HL-60 (cell line): Measurements from ENCODE around the gene VPS9D1.
"Not testable (repeated sequence)": the region's sequence is repeated elsewhere in the genome, so short reads cannot be mapped to it uniquely, and the experiment has no call there.

ENCODE experiments used
- DNase-seq, 2 experiments: peaks; one replicate each; pipeline ENCODE4 v3.0.0-alpha.2; 2010 to 2020; ENCODE audit warnings: low read depth in 1 of 2, low spot score in 1 of 2
- H3K27ac ChIP-seq: fragments of 250-450 bp; sonication (Bioruptor Pico); replicated peaks from 2 replicates; pipeline ENCODE4 v1.5.1; 2020; ENCODE audit warnings: mild to moderate bottlenecking, moderate library complexity
- H3K27me3 ChIP-seq: fragments of 250-450 bp; sonication (Bioruptor Pico); 2 replicates; pipeline ENCODE4 v1.5.1; 2021; ENCODE audit warnings: mild to moderate bottlenecking, moderate library complexity; ENCODE audit not compliant: insufficient read depth, poor library complexity, severe bottlenecking
- H3K4me3 ChIP-seq: replicated peaks from 2 replicates; pipeline ENCODE4 v1.5.1; 2011; ENCODE audit warnings: mild to moderate bottlenecking, control low read depth, low read length; ENCODE audit not compliant: insufficient read depth
- GABPA ChIP-seq: IDR thresholded peaks from 2 replicates; pipeline ENCODE4 v1.6.1; 2012; ENCODE audit warnings: low read depth
- POLR2AphosphoS5 ChIP-seq: IDR thresholded peaks from 2 replicates; pipeline ENCODE4 v1.6.1; 2012; ENCODE audit warnings: low read depth
- SPI1 ChIP-seq: IDR thresholded peaks from 2 replicates; pipeline ENCODE4 v1.6.1; 2012; ENCODE audit warnings: low read depth, mild to moderate bottlenecking, borderline replicate concordance
- TF ChIP-seq, protein P1 (sequence below): IDR thresholded peaks from one replicate; pipeline ENCODE4 v1.5.1; 2011; ENCODE audit warnings: low read length, control low read depth, inconsistent platforms; ENCODE audit not compliant: insufficient read depth
- TF ChIP-seq, protein P2 (sequence below): IDR thresholded peaks from 2 replicates; pipeline ENCODE4 v1.6.1; 2012; ENCODE audit warnings: low read depth; ENCODE audit not compliant: insufficient replicate concordance

The VPS9D1 gene

DNA sequence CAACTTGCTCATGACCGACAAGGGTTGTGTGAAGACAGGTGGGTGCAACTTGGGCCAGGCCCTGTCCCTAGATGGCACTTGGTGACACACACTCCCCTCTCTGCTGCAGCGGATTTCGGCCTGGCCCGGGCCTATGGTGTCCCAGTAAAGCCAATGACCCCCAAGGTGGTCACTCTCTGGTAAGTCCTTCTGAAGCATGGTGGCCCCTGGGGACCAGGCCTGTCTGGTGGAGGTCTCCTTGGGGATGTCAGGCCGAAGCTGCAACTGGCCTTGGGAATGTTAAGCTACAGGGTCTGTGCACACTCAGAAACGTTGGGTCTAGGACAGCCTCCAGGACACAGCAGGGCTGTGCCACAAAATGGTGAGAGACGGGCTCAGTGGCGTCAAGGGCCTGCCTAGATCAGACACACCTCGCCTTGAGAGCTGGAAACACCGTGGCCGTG lies 27.4 kb downstream of the VPS9D1 start:
- no peak overlapping the region for H3K27ac ChIP-seq
- no peaks in the 10 kb centered on the region for H3K27me3 ChIP-seq
- no peak overlapping the region for H3K4me3 ChIP-seq
- TF ChIP-seq SPI1 (no peak), POLR2AphosphoS5 (no peak)
- DNase-seq, result no peak

DNA sequence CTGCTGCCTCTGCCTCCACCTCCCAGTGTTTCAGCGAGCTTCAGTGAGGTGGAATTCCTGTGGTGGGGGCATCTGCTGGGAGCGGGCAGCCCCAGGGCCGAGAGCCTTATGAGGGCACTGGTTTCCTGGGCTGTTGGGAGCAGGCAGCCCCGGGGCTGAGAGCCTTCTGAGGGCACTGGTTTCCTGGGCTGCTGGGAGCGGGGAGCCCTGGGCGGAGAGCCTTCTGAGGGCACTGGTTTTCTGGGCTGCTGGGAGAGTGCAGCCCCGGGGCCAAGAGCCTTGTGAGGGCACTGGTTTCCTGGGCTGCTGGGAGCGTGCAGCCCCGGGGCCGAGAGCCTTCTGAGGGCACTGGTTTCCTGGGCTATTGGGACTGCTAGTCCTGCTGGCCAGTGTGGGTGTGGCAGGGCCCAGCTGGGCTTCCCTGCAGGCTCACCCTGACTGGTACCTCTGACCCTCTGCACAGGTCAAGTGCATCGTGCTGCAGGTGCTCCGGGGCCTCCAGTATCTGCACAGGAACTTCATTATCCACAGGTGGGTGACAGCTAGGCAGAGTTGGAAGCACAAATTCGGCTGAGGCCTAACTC lies 28.6 kb downstream of the VPS9D1 start:
- Histone ChIP-seq H3K27ac (no peak overlapping the region), H3K27me3 (no peaks in the 10 kb centered on the region), H3K4me3 (no peak overlapping the region)
- no peak for TF ChIP-seq SPI1
- no peak for TF ChIP-seq GABPA
- TF ChIP-seq POLR2AphosphoS5, result no peak
- TF ChIP-seq, protein P1, sequence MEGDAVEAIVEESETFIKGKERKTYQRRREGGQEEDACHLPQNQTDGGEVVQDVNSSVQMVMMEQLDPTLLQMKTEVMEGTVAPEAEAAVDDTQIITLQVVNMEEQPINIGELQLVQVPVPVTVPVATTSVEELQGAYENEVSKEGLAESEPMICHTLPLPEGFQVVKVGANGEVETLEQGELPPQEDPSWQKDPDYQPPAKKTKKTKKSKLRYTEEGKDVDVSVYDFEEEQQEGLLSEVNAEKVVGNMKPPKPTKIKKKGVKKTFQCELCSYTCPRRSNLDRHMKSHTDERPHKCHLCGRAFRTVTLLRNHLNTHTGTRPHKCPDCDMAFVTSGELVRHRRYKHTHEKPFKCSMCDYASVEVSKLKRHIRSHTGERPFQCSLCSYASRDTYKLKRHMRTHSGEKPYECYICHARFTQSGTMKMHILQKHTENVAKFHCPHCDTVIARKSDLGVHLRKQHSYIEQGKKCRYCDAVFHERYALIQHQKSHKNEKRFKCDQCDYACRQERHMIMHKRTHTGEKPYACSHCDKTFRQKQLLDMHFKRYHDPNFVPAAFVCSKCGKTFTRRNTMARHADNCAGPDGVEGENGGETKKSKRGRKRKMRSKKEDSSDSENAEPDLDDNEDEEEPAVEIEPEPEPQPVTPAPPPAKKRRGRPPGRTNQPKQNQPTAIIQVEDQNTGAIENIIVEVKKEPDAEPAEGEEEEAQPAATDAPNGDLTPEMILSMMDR, result no peak
- TF ChIP-seq, protein P2, sequence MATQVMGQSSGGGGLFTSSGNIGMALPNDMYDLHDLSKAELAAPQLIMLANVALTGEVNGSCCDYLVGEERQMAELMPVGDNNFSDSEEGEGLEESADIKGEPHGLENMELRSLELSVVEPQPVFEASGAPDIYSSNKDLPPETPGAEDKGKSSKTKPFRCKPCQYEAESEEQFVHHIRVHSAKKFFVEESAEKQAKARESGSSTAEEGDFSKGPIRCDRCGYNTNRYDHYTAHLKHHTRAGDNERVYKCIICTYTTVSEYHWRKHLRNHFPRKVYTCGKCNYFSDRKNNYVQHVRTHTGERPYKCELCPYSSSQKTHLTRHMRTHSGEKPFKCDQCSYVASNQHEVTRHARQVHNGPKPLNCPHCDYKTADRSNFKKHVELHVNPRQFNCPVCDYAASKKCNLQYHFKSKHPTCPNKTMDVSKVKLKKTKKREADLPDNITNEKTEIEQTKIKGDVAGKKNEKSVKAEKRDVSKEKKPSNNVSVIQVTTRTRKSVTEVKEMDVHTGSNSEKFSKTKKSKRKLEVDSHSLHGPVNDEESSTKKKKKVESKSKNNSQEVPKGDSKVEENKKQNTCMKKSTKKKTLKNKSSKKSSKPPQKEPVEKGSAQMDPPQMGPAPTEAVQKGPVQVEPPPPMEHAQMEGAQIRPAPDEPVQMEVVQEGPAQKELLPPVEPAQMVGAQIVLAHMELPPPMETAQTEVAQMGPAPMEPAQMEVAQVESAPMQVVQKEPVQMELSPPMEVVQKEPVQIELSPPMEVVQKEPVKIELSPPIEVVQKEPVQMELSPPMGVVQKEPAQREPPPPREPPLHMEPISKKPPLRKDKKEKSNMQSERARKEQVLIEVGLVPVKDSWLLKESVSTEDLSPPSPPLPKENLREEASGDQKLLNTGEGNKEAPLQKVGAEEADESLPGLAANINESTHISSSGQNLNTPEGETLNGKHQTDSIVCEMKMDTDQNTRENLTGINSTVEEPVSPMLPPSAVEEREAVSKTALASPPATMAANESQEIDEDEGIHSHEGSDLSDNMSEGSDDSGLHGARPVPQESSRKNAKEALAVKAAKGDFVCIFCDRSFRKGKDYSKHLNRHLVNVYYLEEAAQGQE, result no peak
- DNase-seq, result no peak

DNA sequence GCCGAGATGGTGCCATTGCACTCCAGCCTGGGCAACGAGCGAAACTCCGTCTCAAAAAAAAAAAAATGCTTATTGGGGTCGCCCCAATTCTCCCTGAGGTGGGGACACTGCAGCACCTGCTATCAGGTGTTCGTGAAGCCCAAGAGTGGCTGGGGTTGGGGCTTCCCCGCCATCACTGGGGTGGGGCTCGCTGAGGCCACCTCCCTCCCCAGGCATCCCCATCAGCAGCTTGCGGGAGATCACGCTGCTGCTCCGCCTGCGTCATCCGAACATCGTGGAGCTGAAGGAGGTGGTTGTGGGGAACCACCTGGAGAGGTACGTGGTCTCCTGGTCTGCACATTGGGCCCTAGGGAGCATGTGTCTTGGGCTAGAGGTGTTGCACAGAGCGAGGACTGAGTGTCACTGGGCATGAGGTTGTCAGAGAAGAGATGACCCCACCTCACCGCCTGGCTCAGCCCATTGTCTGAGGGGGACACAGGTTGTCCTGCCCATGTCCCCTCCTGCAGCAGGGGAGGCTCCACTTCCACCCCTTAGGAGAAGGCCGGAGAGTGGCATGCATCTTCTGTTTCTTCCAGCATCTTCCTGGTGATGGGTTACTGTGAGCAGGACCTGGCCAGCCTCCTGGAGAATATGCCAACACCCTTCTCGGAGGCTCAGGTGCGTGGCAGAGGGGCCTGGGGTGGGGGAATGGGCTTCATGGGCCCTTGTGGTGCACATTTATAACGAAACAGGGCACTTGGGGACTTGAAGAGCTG lies 29.3 kb downstream of the VPS9D1 start:
- H3K4me3 ChIP-seq, result no peak overlapping the region
- no peaks in the 10 kb centered on the region for H3K27me3 ChIP-seq
- no peak for TF ChIP-seq POLR2AphosphoS5
- TF ChIP-seq, protein P2, result no peak
- DNase-seq, result no peak
- H3K27ac ChIP-seq, result no peak overlapping the region

DNA sequence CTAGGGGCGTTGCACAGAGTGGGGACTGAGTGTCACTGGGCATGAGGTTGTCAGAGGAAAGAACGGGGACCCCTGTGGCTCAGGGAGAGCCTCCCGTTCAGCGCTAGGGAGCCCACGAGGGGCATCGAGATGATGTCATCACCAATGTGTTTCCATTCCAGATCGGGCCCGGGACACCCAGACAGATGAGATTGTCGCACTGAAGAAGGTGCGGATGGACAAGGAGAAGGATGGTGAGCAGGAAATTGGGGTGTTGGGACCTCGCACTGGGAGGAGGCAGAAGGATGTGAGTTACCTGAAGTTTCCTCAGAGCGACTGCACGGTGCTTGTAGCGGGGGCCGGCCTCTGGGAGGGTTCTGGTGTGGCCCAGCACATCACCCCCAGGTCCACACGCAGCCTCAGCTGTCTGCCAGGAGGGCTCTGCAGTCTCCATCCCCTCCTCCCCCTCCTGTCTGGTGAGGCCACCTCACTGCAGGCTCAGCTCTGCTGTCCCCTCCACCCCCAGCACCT lies 30.3 kb downstream of the VPS9D1 start:
- H3K4me3 ChIP-seq, result no peak overlapping the region
- no peak overlapping the region for H3K27ac ChIP-seq
- H3K27me3 ChIP-seq, result no peaks in the 10 kb centered on the region
- no peak for DNase-seq
- TF ChIP-seq POLR2AphosphoS5, result no peak

DNA sequence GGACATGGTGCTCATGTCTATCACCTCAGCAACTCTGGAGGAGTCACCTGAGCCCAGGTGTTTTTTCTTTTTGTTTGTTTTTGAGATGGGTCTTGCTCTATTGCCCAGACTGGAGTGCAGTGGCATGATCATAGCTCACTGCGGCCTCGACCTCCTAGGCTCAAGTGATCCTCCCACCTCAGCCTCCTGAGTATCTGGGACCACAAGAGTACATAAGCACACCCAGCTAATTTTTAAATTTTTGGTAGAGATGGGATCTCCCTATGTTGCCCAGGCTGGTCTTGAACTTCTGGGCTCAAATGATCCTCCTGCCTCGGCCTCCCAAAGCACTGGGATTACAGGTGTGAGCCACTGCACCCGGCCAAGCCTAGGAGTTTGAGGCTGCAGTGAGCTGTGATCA lies 31.1 kb downstream of the VPS9D1 start:
- H3K27me3 ChIP-seq, DNase-seq, H3K27ac ChIP-seq, H3K4me3 ChIP-seq: not testable (repeated sequence)

DNA sequence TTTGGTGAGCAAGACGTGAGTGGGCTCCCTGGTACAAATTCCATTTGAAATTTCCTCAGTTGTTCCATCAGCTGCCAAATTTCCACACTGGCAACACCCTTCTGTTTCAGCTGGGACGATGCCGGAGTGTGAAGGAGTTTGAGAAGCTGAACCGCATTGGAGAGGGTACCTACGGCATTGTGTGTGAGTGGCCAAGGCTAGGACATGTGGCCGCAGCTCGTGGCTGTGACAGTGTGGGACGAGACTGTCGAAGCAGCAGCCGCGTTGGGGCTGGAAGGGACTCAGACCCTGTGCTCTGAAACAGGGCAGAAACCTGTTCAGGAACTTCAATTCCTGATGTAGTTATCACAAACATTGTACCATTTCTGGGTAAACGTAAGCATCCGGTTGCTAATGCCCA lies 31.6 kb downstream of the VPS9D1 start:
- H3K27me3 ChIP-seq, result no peaks in the 10 kb centered on the region
- no peak for DNase-seq
- no peak overlapping the region for H3K27ac ChIP-seq
- no peak overlapping the region for H3K4me3 ChIP-seq
- TF ChIP-seq, protein P1, result no peak
- TF ChIP-seq SPI1 (no peak), POLR2AphosphoS5 (no peak), GABPA (no peak)
- TF ChIP-seq, protein P2, result no peak
